Choroid plexus epithelial cell (primary cell): Measurements from ENCODE around the gene SCCPDH.

Experiments
- DNase-seq: peaks from one replicate; pipeline ENCODE4 v3.0.0-alpha.2; 2010; ENCODE audit warnings: low read depth
- H3K4me3 ChIP-seq: 2 replicates; pipeline ENCODE4 v1.5.1; 2011; ENCODE audit warnings: low read depth, mild to moderate bottlenecking, control low read depth, low read length, moderate library complexity
- CTCF ChIP-seq: conservative IDR thresholded peaks from 2 replicates; pipeline ENCODE4 v1.5.1; 2011; ENCODE audit warnings: low read depth, mild to moderate bottlenecking, control low read depth, inconsistent platforms, low read length, moderate library complexity

SCCPDH gene

GRCh38 chr1:246753670-246754535 lies 29.7 kb downstream of the SCCPDH start:
- DNase-seq, result peak; percentile 75
- no peak overlapping the region for H3K4me3 ChIP-seq
- TF ChIP-seq CTCF, result peak; percentile 91

GRCh38 chr1:246755419-246755818 lies 31.2 kb downstream of the SCCPDH start:
- H3K4me3 ChIP-seq, result no peak overlapping the region
- no peak for DNase-seq
- TF ChIP-seq CTCF, result no peak

- no peak overlapping the region for H3K4me3 ChIP-seq
- no peak for DNase-seq
- no peak for TF ChIP-seq CTCF
Measured at GRCh38 chr1:246760422-246761347, 36.5 kb downstream of the SCCPDH start.

GRCh38 chr1:246761396-246761795 lies 37.2 kb downstream of the SCCPDH start:
- no peak for TF ChIP-seq CTCF
- no peak for DNase-seq
- no peak overlapping the region for H3K4me3 ChIP-seq

GRCh38 chr1:246765521-246765920 lies 41.3 kb downstream of the SCCPDH start:
- DNase-seq, result no peak
- H3K4me3 ChIP-seq, result no peak overlapping the region
- no peak for TF ChIP-seq CTCF

- H3K4me3 ChIP-seq, result no peak overlapping the region
- DNase-seq, result no peak
- TF ChIP-seq CTCF, result no peak
Measured at GRCh38 chr1:246768403-246769020, 44.3 kb downstream of the SCCPDH start.
